HG03571 (cell line): ENCODE measurements around the gene SET.
"Not testable (repeated sequence)": the region's sequence is repeated elsewhere in the genome, so short reads cannot be mapped to it uniquely, and the experiment has no call there.

Source experiments
- ATAC-seq: cut with Tn5 transposase; IDR thresholded peaks from one replicate; pipeline ENCODE4 v1.9.1; 2021; ENCODE audit not compliant: unreplicated experiment

Gene SET, protein sequence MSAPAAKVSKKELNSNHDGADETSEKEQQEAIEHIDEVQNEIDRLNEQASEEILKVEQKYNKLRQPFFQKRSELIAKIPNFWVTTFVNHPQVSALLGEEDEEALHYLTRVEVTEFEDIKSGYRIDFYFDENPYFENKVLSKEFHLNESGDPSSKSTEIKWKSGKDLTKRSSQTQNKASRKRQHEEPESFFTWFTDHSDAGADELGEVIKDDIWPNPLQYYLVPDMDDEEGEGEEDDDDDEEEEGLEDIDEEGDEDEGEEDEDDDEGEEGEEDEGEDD

DNA sequence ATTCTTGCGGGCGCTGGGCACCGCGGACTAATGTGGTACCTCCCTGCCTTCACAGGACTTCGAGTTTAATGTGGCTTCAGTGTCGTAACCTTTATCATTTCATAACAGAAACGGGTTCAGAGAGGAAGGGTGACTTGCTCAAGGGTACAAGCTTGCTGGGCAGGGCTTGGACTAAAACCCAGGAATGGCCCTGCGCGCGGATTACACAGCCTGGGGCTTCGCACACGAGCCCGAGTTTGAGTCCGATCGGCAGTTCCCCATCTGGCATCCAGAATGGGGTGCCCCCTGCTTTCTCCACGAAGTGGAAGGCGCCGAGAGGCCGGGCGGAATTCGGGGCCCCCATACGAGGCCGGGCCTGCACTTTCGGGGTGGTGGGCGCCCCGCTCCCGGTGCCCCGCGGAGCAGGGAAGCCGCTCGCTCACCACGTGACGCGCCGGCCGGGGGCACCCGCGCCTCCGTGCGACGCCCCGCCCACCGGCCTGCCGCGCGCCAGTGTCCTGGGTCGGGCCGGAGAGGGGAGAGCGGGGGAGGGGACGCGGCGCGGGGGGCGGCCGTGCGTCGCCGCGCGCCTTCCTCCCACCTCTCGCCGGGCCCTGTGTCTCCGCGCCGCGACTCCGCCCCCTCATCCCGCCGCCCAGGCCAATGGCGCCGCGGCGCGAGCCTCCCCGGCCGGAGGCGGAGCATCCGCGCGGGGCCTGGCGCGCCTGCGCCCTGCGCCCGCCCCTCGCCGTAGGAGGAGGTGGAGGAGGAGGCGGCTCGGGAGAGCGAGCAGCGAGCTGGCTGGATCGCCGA, at the start of gene SET:
SET (plus strand) TSS at position 722 of the 792 bp plus-strand sequence. CDS start 361 bp downstream, outside the sequence.
- ATAC-seq: peak; percentile 61

DNA sequence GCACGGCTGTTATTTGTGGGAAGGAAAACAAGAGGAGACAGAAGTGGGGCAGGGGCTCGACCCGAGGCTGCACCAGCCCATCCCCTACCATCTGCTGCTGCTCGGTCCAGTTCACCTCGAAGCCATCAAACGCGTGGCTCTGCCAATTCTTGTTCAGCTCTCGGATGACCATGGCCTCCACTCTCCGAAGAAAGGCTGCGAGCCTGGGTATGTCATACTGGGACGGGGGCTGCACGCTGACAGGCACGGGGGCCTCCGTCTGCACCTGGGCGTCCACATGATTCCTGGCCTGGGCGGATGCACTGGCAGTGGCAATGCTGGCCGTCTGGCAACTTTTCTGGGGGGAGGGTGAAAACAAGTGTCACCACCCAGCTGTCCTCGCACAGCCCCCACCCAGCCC, 48.4 kb upstream of the SET start:
- no peak for ATAC-seq

DNA sequence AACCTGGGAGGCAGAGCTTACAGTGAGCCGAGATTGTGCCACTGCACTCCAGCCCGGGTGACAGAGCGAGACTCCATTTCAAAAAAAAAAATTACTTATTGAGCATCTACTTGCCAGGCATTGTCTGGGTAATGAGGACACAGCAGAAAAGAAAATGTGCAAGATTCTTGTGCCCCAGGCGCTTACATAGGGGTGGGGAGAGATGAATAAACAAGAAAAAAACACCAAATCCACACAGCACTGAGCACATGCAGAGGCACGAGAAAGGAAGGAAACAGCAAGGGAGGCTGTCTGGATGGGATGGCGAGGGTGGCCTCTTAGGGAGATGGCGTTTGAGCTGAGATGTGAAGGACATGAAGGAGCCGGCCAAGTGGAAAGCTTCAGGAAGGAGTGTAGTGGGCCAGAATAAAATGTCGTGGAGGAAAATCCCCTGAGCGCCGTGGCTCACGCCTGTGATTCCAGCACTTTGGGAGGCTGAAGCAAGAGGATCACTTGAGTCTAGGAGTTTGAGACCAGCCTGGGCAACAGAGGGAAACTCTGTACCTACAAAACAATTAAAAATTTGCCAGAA, 46.3 kb upstream of the SET start:
- ATAC-seq: no peak

DNA sequence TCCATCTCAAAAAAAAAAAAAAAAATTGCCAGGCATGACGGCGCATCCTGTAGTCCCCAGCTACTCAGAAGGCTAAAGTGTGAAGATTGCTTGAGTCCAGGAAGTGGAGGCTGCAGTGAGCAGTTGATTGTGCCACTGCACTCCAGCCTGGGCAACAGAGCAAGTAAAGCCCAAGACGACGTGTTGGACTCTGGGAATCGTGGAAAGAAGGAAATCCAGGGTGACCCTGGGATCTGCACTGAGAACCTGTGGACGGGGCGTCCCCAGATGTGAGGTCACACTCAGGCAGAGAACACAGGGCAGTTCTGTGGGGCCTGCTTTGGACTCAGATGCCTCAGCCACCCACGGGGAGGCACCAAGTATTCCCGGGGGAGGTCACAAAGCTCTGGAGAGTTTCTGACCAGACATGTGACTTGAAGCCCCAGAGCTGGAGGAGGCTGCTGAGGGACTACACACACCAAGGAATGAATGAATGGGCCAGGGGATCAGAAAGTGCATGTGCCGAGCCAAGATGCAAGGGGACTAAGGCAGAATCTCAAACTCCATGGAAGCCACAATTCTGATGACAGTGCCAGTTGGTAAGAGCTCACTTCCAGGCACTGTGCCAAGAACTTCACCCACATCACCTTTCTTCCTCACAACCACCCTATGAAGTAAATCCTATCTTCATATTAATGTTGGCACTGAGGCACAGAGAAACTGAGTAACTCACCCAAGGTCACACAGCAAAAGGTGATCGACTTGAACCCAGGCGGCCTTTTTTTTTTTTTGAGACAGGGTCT, 45.3 kb upstream of the SET start:
- peak; percentile 51 for ATAC-seq

DNA sequence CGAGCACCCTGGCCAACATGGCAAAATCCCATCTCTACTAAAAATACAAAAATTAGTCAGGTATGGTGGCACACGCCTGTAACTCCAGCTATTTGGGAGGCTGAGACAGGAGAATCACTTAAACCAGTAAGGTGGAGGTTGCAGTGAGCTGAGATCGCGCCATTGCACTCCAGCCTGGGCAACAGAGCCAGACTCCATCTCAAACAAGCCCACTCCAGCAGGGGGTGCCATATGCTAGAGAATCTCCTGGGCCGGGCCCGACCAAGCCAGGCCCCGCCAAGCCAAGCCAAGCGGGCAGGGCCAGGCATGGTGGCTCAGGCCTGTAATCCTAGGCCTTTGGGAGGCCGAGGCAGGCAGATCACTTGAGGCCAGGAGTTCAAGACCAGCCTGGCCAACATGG, 40.8 kb upstream of the SET start:
- ATAC-seq: not testable (repeated sequence)

DNA sequence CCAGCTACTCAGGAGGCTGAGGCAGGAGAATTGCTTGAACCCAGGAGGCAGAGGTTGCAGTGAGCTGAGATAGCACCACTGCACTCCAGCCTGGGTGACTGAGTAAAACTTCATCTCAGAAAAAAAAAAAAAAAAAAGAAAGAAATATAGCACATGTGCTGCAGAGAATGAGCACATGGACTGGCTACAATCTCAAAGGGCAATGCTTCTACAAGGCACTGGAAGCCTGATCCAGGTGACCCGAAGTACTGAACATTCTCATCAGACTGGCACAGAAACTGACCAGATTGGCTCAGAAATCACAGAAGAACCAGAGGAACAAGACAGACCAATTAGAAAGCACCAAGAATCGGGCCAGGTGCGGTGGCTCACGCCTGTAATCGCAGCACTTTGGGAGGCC, 37.2 kb upstream of the SET start:
- ATAC-seq: no peak

DNA sequence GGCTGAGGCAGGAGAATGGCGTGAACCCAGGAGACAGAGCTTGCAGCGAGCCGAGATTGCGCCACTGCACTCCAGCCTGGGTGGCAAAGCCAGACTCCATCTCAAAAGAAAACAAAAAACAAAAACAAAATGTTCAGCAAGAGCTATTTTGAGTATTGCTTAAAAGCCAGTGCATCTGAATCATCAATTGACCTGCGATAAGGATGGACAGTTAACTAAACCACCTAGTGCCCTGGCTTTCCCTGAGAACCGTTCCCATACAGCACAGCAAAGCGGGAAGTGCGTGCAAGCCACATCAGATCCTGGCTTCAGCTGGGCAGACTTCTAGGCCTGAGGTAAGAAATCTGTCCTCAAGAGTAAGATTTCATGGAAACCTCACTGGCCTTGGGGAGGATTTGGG, 35.1 kb upstream of the SET start:
- ATAC-seq: no peak

DNA sequence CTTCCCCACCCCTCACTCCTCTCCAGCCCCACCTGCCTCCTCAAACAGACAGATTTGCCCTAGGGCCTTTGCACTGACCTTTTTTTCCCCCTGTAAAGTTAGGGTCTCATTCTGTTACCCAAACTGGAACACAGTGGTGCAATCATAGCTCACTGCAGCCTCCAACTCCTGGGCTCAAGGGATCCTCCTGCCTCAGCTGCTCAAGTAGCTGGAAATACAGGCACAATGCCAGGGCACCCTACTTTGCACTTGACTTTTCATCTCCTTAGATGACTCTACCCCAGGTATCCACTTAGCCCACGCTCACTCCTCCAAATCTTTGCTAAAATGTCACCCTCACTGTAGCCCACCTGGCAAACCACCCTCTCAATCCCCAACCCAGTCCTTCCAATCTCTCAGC, 34.5 kb upstream of the SET start:
- no peak for ATAC-seq

DNA sequence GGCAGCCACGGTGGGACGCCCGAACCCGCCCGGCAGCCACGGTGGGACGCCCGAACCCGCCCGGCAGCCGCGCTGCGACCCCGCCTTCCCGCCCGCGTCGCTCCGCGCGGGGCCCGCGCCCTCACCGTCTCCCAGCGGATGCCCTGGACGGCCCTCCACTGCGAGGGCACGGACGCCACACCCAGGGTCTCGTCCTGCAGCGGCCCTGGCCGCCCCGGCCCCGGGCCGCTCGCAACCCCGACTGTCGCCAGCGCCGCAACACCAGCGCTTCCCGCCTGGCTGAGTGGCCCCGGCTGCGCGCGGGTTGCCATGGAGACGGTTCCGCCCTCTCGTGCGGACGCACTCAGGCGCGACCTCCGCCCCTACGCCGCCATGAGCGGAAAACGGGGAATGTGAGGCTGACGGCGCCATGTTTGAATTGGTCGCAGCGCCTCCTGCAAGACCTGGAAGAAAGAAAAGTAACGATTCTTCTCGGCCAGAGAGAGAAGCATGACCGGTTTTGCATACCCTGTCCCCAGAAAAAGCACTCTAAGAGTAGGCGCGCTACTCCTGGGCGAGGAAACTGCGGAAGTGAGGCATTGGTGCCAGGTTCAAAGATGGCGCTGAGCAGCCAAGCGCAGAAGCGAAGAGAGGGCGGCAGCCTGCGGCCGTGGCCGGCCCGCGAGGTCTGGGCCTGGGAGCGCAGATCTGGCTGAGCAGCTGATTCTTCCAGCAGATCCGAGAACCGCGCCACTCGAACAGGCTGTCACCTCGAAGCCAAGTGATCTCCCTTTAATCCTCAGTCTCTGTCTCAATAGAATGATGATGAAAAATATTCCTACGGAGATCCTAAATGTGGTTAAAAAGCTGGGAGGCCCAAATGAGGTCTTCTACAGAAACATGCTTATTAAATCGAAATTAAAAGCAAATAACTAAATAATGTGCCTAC, 32.3 kb upstream of the SET start, which contains the start of gene DYNC2I2:
DYNC2I2 (minus strand) TSS at position 432 of the 928 bp plus-strand sequence; CDS start at position 311, 121 bp downstream.
- ATAC-seq: peak; percentile 56

DNA sequence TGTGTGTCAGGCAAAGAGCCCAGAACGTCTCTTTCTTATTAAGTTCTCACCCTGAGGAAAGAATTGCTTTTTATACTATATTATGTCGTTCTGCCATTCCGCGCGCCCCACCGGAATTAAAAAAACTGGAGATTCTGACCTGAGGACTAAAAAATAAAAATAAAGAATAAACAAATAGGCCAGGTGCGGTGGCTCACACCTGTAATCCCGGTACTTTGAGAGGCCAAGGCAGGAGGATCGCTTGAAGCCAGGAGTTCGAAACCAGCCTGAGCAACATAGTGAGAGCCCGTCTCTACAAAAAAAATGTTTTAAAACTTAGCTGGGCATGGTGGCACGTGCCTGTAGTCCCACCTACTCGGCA, 31.7 kb upstream of the SET start:
- ATAC-seq: no peak

DNA sequence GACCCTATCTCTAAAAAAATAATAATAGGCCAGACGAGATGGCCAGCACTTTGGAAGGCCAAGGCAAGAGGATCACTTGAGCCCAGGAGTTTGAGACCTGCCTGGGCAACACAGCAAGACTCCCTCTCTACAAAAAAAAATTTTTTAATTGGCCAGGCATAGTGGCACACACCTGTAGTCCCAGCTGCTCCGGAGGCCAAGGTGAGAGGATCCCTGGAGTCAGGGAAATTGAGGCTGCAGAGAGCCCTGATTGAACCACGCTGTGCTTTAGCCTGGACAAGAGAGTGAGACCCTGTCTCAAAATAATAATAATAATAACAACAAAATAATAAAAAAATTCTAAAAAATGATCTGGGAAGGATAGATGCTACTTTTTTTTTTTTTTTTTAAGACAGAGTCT, 31.2 kb upstream of the SET start:
- ATAC-seq: no peak

DNA sequence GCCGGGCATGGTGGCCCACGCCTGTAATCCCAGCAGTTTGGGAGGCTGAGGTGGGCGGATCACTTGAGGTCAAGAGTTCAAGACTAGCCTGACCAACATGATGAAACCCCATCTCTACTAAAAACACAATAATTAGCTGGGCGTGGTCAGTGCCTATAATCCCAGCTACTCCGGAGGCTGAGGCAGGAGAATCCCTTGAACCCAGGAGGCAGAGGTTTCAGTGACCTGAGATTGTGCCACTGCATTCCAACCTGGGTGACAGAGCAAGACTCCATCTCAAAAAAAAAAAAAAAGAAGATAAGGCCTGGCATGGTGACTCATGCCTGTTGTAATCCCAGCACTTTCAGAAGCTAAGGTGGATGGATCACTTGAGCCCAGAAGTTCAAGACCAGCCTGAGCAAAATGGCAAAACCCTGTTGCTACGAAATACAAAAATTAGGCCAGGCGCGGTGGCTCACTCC, 22.5 kb upstream of the SET start:
- ATAC-seq: not testable (repeated sequence)

DNA sequence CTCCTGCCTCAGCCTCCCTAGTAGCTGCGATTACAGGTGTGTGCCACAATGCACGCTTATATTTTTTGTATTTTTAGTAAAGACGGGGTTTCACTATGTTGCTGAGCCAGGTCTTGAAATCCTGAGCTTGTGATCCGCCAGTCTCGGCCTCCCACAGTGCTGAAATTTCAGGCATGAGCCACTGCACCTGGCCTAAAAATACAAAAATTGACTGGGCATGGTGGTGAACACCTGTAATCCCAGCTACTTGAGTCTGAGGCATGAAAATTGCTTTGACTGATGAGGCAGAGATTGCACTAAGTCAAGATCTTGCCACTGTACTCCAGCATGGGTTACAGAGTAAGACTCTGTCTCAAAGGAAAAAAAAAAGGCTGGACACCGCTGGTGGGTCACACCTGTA, 19.2 kb upstream of the SET start:
- ATAC-seq: no peak

DNA sequence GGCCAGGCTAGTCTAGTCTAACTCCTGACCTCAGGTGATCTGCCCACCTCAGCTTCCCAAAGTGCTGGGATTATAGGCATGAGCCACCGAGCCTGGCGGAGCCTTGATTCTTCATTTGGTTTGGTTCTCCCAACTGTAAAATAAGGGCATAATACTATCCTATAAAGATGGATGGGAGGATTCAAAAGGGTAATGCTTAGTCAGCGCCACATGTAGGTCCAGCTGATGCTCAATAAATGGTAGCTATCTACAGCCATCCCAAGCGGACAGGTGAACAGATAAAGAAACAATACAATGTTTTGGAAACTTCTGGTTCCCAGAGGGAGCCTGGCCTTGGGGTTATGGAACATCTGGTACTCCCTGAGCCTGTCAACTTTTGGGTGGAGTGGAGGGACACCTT, 13.6 kb upstream of the SET start:
- no peak for ATAC-seq

DNA sequence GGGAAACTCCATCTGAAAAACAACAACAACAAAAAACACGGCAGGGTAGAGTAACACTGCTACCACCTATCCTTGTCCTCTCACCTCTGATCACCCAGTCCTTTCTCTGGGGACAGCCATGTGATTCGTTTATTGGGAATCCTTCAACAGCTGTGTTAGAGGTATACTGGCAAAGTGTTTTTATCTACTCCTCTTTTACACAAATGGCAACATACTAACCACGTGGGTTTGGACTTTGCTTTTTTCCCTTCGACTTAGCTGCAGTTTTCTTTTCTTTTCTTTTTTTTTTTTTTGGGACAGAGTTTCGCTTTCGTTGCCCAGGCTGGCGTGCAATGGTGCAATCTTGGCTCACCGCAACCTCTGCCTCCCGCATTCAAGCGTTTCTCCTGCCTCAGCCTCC, 11.2 kb upstream of the SET start:
- ATAC-seq: no peak

DNA sequence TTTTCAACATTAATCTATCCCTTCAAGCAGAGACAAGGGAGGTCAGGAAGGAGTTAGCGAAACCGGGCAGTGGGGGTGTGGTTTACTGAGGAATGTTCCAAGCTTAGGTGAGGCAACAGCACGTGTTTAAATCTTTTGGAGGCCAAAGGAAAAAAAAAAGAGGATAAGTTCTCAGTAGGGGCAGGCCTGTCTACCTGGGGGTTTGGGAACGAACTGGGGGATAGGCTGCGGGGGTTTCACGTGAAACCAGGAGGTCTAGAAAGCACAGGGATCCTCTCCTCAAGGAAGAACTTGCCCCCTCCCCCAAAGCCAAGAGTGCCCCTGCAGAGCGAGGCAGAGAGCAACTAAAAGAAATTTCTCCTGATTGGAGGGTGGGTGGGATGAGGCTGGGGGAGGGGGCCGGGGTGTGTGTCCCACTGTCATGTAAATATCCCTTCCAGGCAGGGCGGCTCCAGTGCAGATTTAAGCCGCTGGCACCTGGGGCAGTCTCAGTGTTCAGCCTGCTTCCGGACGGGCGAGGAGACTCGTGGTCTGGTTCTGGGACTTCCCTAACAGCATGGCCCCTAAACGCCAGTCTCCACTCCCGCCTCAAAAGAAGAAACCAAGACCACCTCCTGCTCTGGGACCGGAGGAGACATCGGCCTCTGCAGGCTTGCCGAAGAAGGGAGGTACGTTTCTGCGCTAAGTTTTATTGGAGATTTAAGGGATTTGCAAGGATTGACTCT, 5.5 kb upstream of the SET start:
- no peak for ATAC-seq

DNA sequence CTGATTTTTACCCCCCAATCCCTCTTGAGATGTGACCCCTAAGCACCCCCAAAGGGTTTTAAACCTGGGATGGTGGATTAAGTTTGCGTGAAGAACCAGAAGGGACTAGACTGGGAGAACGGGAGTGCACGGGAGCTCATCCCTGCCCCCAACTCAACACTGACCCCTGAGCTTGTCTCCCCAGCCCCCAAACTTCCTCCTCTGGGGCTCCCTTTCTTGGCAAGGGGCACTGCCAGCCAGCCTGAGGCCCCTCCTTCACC, 5.0 kb upstream of the SET start:
- ATAC-seq: no peak

DNA sequence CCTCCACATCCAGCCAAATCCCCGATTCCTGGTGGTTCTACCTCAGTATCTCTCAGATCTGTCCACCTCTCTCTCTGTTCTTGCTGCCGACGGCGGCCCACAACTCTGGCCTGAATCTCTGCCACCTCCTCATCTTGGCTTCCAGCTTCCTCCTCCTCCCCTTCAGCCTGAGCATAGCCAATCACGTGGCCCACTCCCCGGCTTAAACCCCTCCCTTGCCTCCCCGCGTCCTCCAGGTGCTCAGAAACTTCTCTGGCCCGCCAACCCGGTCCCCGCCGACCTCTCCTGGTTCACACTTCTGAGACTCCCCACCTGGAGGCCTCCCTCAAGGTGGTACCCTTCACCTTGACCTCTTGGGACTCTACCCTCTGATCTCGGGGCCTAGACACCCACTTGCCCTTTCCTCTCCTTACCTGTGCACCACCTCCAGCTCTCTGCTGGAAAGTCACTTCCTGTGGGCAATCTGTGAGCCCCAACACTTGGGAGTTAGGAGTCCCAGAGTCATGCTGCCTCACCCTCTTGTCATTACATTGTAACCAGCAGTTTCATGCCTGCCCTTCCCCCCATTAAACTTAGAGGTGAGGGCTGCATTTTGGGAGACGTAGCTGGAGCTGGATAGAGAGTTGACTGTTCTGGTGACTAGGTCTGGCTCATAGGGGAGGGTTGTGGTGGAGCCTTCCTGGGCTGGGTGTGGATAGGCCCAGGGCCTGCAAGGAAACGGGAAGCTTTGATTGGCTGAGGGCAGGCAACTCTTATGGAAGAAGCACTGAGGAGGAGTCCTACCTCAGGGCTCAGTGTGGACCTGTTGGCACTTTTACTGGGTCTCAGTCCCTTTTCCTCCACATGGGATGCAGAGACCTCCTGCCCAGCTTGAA, 4.5 kb upstream of the SET start:
- no peak for ATAC-seq
